AG04449 (cell line): ENCODE measurements around the gene TKT.
A peak's percentile ranks its signal among the peaks of the same experiment; 100 is the strongest.
"Not testable (repeated sequence)": the region's sequence is repeated elsewhere in the genome, so short reads cannot be mapped to it uniquely, and the experiment has no call there.

Source experiments
- CTCF ChIA-PET: fragments of 350-600 bp; formaldehyde crosslinking; extraction: SDS; loops from one replicate; lab custom pipeline; 2021; ENCODE audit warnings: antibody characterized with exemption; lab: Yijun Ruan, JAX
- POLR2A ChIA-PET: fragments of 400-600, 350-600 bp; formaldehyde crosslinking; extraction: SDS; loops from one replicate; lab custom pipeline; 2020; ENCODE audit warnings: antibody characterized with exemption, inconsistent platforms; lab: Yijun Ruan, JAX
- DNase-seq: peaks from one replicate; pipeline ENCODE4 v3.0.0-alpha.2; 2010; ENCODE audit warnings: low read depth, low spot score
- H3K4me3 ChIP-seq: 2 replicates; pipeline ENCODE4 v1.5.1; 2011; ENCODE audit warnings: low read depth, mild to moderate bottlenecking, control low read depth, low read length
- TF ChIP-seq, protein P1 (sequence below): IDR thresholded peaks from one replicate; pipeline ENCODE4 v1.5.1; 2011; ENCODE audit warnings: mild to moderate bottlenecking, moderate library complexity, low read length, control low read depth, inconsistent platforms; ENCODE audit not compliant: insufficient read depth; ENCODE audit errors: missing control alignments

Gene TKT

GRCh38 chr3:53253707-53254508 lies 1.9 kb downstream of the TKT start:
- POLR2A ChIA-PET, result interaction anchor here (0.6 kb wide), 1 partner anchor 8 kb away, joined by 4 read pairs; no protein-coding TSS in a partner anchor
- no peak for DNase-seq
- TF ChIP-seq, protein P1, sequence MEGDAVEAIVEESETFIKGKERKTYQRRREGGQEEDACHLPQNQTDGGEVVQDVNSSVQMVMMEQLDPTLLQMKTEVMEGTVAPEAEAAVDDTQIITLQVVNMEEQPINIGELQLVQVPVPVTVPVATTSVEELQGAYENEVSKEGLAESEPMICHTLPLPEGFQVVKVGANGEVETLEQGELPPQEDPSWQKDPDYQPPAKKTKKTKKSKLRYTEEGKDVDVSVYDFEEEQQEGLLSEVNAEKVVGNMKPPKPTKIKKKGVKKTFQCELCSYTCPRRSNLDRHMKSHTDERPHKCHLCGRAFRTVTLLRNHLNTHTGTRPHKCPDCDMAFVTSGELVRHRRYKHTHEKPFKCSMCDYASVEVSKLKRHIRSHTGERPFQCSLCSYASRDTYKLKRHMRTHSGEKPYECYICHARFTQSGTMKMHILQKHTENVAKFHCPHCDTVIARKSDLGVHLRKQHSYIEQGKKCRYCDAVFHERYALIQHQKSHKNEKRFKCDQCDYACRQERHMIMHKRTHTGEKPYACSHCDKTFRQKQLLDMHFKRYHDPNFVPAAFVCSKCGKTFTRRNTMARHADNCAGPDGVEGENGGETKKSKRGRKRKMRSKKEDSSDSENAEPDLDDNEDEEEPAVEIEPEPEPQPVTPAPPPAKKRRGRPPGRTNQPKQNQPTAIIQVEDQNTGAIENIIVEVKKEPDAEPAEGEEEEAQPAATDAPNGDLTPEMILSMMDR, result no peak
- peak overlapping the region; percentile 94 for H3K4me3 ChIP-seq
- CTCF ChIA-PET, result interaction anchor here (0.9 kb wide), 1 partner anchor 14 kb away, joined by 3 read pairs; no protein-coding TSS in a partner anchor

- peak overlapping the region; percentile 94 for H3K4me3 ChIP-seq
- CTCF ChIA-PET, result not testable (repeated sequence)
Observed at GRCh38 chr3:53252947-53253322, 2.9 kb downstream of the TKT start.

GRCh38 chr3:53252096-53252946 lies 3.5 kb downstream of the TKT start:
- ChIA-PET POLR2A (interaction anchor here (0.7 kb wide), 1 partner anchor 10 kb away, joined by 3 read pairs; no protein-coding TSS in a partner anchor), CTCF (interaction anchor here (1.0 kb wide), 1 partner anchor 32 kb away, joined by 4 read pairs; no protein-coding TSS in a partner anchor)
- TF ChIP-seq, protein P1, result no peak
- DNase-seq, result no peak
- H3K4me3 ChIP-seq, result peak overlapping the region; percentile 18

More at GRCh38 chr3:53252947-53253322, 2.9 kb downstream of the TKT start:
- POLR2A ChIA-PET, DNase-seq: not testable (repeated sequence)

GRCh38 chr3:53250881-53251605 lies 4.8 kb downstream of the TKT start:
- peak overlapping the region; percentile 12; the same call in 1 of the 2 replicates for H3K4me3 ChIP-seq
- TF ChIP-seq, protein P1, result no peak
- DNase-seq, result no peak
- ChIA-PET CTCF (interaction anchor here (1.0 to 1.2 kb wide), 4 partner anchors 14 to 55 kb away, joined by 3 to 4 read pairs (median 4); no protein-coding TSS in a partner anchor), POLR2A (interaction anchor here (0.7 kb wide), 1 partner anchor 8 kb away, joined by 3 read pairs; no protein-coding TSS in a partner anchor)

DNA sequence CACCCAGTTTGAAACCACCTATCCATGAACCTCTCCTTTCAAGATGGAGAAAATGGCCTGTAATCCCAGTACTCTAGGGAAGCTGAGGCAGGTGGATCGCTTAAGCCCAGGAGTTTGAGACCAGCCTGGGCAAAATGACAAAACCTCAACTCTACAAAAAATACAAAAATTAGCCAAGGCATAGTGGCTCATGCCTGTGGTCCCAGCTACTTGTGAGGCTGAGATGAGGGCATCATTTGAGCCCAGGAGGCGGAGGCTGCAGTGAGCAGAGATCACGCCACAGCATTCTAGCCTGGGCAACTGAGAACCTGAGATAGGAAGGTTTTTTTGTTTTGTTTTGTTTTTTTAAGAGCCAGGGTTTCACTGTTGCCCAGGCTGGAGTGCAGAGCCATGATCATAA lies 5.4 kb downstream of the TKT start:
- ChIA-PET CTCF (interaction anchor here (1.1 to 1.2 kb wide), 3 partner anchors 13 to 54 kb away, joined by 3 to 4 read pairs (median 3); no protein-coding TSS in a partner anchor), POLR2A (no interaction called here)
- TF ChIP-seq, protein P1, result no peak
- no peak for DNase-seq
- no peak overlapping the region for H3K4me3 ChIP-seq

DNA sequence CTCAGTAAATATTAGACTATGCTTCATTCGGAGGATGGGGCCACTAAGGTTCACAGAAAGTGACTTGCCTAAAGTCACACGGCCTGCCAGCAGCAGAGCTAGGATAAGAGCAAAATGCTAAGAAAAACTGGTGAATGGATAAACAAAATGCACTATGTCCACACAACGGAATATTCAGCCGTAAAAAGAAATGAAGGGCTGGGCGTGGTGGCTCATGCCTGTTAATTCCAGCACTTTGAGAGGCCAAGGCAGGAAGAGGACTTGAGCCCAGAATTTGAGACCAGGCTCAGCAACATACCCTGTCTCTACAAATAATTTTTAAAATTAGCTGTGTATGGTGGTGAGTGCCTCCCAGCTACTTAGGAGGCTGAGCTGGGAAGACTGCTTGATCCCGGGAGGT lies 7.7 kb downstream of the TKT start:
- no peak overlapping the region for H3K4me3 ChIP-seq
- TF ChIP-seq, protein P1, result no peak
- POLR2A ChIA-PET, result interaction anchor here (1.1 kb wide), 1 partner anchor 13 kb away, joined by 3 read pairs; no protein-coding TSS in a partner anchor
- CTCF ChIA-PET, result interaction anchor here (1.1 to 1.5 kb wide), 3 partner anchors 15 to 52 kb away, joined by 3 to 5 read pairs (median 3); no protein-coding TSS in a partner anchor
- DNase-seq, result no peak
